C4-2B (cell line): Measurements from ENCODE around the gene GSPT2.

Experiments
- CTCF ChIP-seq: fragments of 450-650 bp; conservative IDR thresholded peaks from 2 replicates; pipeline ENCODE4 v1.5.1; 2017; ENCODE audit warnings: mild to moderate bottlenecking
- ZFX ChIP-seq: fragments of 450-650 bp; IDR thresholded peaks from 2 replicates; pipeline ENCODE4 v1.6.1; 2017

- TF ChIP-seq CTCF: no peak
- TF ChIP-seq ZFX: no peak
Measured at GRCh38 chrX:51694254-51694653, 49.0 kb upstream of the GSPT2 start.
